Right lobe of liver (tissue), 6 donors: ENCODE measurements around the gene HOXA13. TPM values are rescaled to one million over a fixed set of nuclear protein-coding genes. Genes with fewer than 3 reads are reported as not detected.

Experiments
- ATAC-seq, 4 donors: fragments of 200-7000 bp; cut with Tn5 transposase; one replicate each; pipeline ENCODE4 v1.9.1; 2020; ENCODE audit warnings: mild to moderate bottlenecking in 4 of 4, moderate library complexity in 4 of 4
- DNase-seq, 3 donors: peaks; one replicate each; pipeline ENCODE4 v3.0.0-alpha.2; 2020
- H3K27ac ChIP-seq, 3 donors: fragments of 200-600 bp; one replicate each; pipeline ENCODE4 v1.8.0; 2022
- H3K27me3 ChIP-seq, 2 donors: fragments of 200-600 bp; one replicate each; pipeline ENCODE4 v1.8.0; 2022
- H3K36me3 ChIP-seq, 4 donors: fragments of 200-600 bp; sonication (generic) in 1 of 4; one replicate each; pipeline versions ENCODE4 v1.5.1 to v1.8.0; 2017 to 2022; ENCODE audit warnings: control low read depth in 1 of 4
- H3K4me1 ChIP-seq, 4 donors: fragments of 200-600 bp; sonication (generic) in 1 of 4; one replicate each; pipeline versions ENCODE4 v1.5.1 to v1.8.0; 2017 to 2022; ENCODE audit warnings: control low read depth in 1 of 4
- H3K4me3 ChIP-seq, 3 donors: fragments of 200-600 bp; one replicate each; pipeline ENCODE4 v1.8.0; 2022
- H3K9me3 ChIP-seq, 4 donors: fragments of 200-600 bp; sonication (generic) in 1 of 4; one replicate each; pipeline versions ENCODE4 v1.5.1 to v1.8.0; 2017 to 2022; ENCODE audit warnings: control low read depth in 1 of 4
- POLR2A ChIP-seq: fragments of 450-650 bp; IDR thresholded peaks from one replicate; pipeline ENCODE4 v1.6.1; 2017; ENCODE audit warnings: antibody characterized with exemption, mild to moderate bottlenecking
- WGBS: methylation state at CpG from one replicate; pipeline ENCODE4 v1.1.6; 2018; ENCODE audit warnings: low coverage, low lambda C conversion rate; ENCODE audit not compliant: insufficient coverage; ENCODE audit errors: missing lambda C conversion rate; 5-methylcytosine and 5-hydroxymethylcytosine counted together
- intact Hi-C, 2 donors: fragments of 100-400 bp; cut with DNase I; formaldehyde crosslinking; loops; one replicate each; pipeline versions ENCODE4 v1.11.2 to v1.14.1; 2022
- total RNA-seq, 6 experiments: library from RNA; depleted of rRNA in 2 of 6; stranded (reverse); fragments of >200 nt in 2 of 6; fragmentation: NEBNext Ultra II Directional in 3 of 6; extraction: Animal tissue kit (Norgen Biotek cat#: 25700) in 3 of 6; gene quantifications; one replicate each; pipeline versions ENCODE4 v1.1.0 to v1.2.4, GENCODE V29; 2016 to 2023
- TF ChIP-seq, protein P1 (sequence below), 4 donors: fragments of 200-600 bp in 3 of 4; fragments of 450-650 bp in 1 of 4; IDR thresholded peaks; one replicate each; pipeline versions ENCODE4 v1.5.1 to v1.8.0; 2016 to 2022; ENCODE audit warnings: antibody characterized with exemption in 4 of 4, mild to moderate bottlenecking in 2 of 4
- donor health status: DM: no; HTN: yes; CAD: no.
- donor health status: DM: no; HTN: no; CAD: no.
- donor health status: DM: no; HTN: no; CAD: no.
- donor health status: DM: no; HTN: yes; CAD: no.
- donor health status: DM: no; HTN: yes; CAD: no.

HOXA13 gene
- total RNA-seq, 6 experiments from 2014 or later = not detected

DNA sequence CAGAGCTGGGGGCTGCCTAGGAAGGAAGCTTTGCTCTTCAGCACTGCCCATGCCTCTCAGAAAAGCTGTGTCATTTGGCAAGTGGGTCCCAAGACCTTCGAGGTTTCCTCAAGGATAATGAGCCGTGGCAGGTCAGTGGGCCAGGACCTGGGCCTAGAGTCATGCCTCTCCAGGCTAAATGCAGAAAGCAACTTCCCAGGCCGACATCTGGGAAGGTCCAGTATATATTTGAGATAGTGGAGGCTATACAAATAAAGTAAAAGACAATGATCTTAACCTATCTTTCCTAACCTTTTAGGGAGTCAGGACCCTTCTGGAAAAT lies 23.4 kb downstream of the HOXA13 start:
- H3K9me3 ChIP-seq = no peaks in the 10 kb centered on the region
- H3K4me3 ChIP-seq = no peak overlapping the region
- intact Hi-C loops = no loop called here
- DNase-seq = no peak
- H3K27me3 ChIP-seq = peaks cover 54 to 93% of the 10 kb centered on the region in 2 donors
- ATAC-seq = no peak
- peaks cover 0 to 14% (median 0%) of the 10 kb centered on the region in 4 donors for H3K4me1 ChIP-seq
- no peak for TF ChIP-seq POLR2A
- TF ChIP-seq, protein P1, sequence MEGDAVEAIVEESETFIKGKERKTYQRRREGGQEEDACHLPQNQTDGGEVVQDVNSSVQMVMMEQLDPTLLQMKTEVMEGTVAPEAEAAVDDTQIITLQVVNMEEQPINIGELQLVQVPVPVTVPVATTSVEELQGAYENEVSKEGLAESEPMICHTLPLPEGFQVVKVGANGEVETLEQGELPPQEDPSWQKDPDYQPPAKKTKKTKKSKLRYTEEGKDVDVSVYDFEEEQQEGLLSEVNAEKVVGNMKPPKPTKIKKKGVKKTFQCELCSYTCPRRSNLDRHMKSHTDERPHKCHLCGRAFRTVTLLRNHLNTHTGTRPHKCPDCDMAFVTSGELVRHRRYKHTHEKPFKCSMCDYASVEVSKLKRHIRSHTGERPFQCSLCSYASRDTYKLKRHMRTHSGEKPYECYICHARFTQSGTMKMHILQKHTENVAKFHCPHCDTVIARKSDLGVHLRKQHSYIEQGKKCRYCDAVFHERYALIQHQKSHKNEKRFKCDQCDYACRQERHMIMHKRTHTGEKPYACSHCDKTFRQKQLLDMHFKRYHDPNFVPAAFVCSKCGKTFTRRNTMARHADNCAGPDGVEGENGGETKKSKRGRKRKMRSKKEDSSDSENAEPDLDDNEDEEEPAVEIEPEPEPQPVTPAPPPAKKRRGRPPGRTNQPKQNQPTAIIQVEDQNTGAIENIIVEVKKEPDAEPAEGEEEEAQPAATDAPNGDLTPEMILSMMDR (IDR thresholded peaks at IDR 0.05) = no peak
- no peaks in the 10 kb centered on the region for H3K36me3 ChIP-seq
- H3K27ac ChIP-seq = no peak overlapping the region
- WGBS = 39% methylated on average over 3 of the region's 3 CpGs

DNA sequence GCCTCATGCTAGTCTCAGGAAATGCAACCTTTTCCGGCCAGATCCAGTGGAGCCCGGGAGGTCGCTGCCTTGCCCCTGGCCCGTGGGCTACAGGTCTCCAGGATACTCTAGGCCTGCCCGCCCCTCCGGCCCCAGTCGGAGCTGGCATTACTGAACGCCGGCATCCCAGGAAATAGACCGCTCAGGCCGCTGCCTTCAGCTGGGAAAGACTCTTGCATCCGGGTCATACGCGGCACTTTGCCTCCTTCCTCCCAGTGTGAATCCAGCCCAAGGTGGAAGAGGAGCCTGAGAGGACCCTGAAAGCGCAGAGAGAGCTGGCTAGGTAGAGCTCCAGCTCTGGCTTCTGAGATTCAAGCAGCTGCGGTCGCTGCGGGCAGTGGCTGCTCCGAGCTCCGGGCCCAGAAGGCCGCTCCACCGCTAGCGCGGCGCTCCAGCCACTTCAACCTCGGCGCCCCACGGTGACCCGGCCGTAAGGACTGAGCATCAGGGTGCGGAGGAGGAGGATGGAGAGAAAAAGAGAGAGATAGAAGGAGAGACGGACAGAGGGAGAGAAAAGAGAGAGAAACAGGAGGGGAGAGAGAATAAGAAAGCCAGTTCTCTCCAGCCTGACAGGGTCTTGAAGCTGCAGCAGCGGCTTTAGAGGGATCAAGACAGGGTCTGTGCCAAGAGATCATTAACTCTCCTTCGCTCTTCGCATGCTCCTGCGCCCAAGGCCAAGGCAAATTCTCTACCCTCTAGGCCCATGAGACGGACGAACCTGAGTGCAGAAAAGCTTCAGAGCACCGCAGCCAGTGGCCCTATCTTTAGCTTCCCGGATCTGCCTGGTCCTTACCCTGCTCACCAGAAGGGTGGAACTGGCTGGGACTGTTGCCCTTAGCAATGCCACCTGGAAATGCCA lies 24.0 kb downstream of the HOXA13 start:
- TF ChIP-seq, protein P1 (IDR thresholded peaks at IDR 0.05) = no peak
- TF ChIP-seq POLR2A = no peak
- Histone ChIP-seq H3K4me1 (peaks cover 0 to 14% (median 0%) of the 10 kb centered on the region in 4 donors), H3K27me3 (peaks cover 54 to 97% of the 10 kb centered on the region in 2 donors), H3K9me3 (no peaks in the 10 kb centered on the region), H3K4me3 (no peak overlapping the region), H3K36me3 (no peaks in the 10 kb centered on the region), H3K27ac (no peak overlapping the region)
- ATAC-seq (no peak), DNase-seq (peak in 2 of 3 donors; percentile 35 to 52)
- intact Hi-C loops = no loop called here
- WGBS = 23% methylated on average over 28 of the region's 40 CpGs

DNA sequence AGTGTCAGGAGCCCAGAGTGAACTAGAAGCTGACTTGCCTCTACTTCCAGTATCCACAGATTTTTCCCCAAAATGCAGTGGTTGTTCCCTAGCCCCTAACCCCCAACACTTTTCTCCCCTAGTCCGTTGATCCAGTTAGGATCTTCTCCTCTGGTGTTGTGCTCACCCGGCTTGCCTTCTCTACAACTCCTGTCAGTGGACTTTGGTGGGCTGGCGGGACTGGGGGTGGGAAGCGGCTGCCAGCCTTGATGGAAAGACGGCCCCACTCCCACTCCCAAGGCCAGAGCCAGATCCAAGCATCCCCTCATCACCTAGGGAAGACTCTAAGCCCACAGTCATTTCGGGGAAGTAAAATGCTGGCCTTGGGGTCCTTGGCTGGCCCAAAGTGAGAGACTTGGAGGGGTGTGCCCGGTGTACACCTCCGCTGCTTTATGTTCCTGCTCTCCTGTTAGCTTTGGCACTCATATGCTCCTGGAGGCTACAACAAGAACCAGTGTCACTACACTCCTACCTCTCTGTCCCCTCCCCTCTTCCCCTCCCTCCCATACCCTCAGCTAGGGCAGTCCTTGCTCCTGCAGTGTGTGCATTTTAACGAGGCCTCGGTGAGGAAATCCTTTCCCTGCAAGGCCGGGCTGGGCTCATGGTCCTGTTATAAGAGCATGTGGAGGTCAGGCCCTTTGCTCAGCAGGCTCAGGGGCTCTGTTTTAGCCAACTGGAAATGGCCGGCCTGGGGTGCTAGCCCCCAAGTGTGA lies 24.8 kb downstream of the HOXA13 start:
- H3K27me3 ChIP-seq = peaks cover 56 to 95% of the 10 kb centered on the region in 2 donors
- WGBS = 23% methylated on average over 8 of the region's 12 CpGs
- no peak overlapping the region for H3K4me3 ChIP-seq
- DNase-seq (peak in 2 of 3 donors; percentile 22 to 36), ATAC-seq (no peak)
- intact Hi-C loops = no loop called here
- no peaks in the 10 kb centered on the region for H3K9me3 ChIP-seq
- no peaks in the 10 kb centered on the region for H3K36me3 ChIP-seq
- no peak overlapping the region for H3K27ac ChIP-seq
- TF ChIP-seq, protein P1 (IDR thresholded peaks at IDR 0.05) = no peak
- TF ChIP-seq POLR2A = no peak
- H3K4me1 ChIP-seq = peaks cover 0 to 13% (median 0%) of the 10 kb centered on the region in 4 donors

DNA sequence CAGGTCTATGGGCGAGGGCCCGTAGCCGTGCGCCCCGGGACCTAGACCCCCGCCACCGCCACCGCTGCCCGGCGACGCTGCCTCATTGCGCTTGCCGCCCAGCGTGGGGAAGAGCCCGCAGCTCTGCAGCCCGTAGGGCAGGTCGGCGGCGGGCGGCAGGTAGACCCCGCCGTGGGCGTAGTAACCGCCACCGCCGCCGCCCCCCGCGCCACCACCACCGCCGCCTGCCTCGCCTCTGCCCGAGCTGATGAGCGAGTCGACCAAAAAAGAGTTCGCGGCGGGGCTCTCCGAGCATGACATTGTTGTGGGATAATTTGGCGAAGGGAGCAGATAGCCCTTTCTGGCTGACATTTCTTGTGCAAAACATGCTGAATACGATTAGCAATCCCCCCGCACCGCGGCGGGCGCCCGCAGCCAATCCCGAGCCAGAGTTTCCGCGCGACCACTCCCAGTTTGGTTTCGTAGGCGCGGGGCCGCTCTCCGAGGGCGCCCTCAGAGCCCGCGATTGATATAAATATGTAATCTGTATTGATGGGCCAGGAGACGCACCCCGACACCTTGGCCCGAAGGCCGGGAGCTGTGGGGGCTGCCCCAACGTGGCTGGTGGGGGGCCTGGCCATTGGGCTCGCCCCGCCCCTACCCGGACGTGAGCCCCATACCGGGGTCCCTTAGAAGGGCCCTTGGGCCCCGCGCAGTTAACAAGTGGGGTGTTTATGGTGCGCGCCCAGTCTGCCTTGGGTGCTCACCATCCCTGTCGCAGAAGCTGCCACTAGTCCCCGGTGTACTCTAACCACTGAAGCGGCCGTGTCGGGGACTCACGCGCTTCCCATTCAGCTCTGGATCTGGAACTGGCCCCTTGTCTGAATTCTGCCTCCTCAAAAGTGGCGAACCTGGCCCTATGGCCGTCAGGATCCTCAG lies 25.7 kb downstream of the HOXA13 start, which contains the start of gene HOXA10:
Gene HOXA10 (minus strand): TSS at position 365 of the 918 bp plus-strand sequence. CDS start 14 bp downstream, at position 351.
- H3K9me3 ChIP-seq = no peaks in the 10 kb centered on the region
- peak in 2 of 3 donors; percentile 31 to 42 for DNase-seq
- H3K36me3 ChIP-seq = no peaks in the 10 kb centered on the region
- H3K4me3 ChIP-seq = peak within 1 kb of the TSS; percentile 1 to 27 (median 23)
- H3K27me3 ChIP-seq = peaks cover 56 to 96% of the 10 kb centered on the region in 2 donors
- intact Hi-C loops = no loop called here
- no peak for ATAC-seq
- WGBS = 8% methylated on average over 13 of the region's 82 CpGs
- peaks cover 0 to 7% (median 0%) of the 10 kb centered on the region in 4 donors for H3K4me1 ChIP-seq
- H3K27ac ChIP-seq = no peak within 1 kb of the TSS
- TF ChIP-seq, protein P1 (IDR thresholded peaks at IDR 0.05) = no peak
- TF ChIP-seq POLR2A = no peak
